ENCODE measurements around the gene ACACB. TPM values are rescaled to one million over a fixed set of nuclear protein-coding genes. Genes with fewer than 3 reads are reported as not detected.
A peak's percentile ranks its signal among the peaks of the same experiment; 100 is the strongest.

ACACB gene
- total RNA-seq, 4 donors from 2014 or later, result 5.9 to 48.4 (median 27.3) TPM

- WGBS, 2 donors, result 58 to 88% methylated on average over 4 to 5 of the region's 6 CpGs
- Histone ChIP-seq H3K36me3 (no peaks in the 10 kb centered on the region), H3K4me3 (no peak overlapping the region), H3K4me1 (peaks cover 16 to 24% (median 18%) of the 10 kb centered on the region in 3 donors), H3K27me3 (peaks cover 7 to 89% (median 18%) of the 10 kb centered on the region in 4 donors), H3K27ac (no peak overlapping the region), H3K9me3 (no peaks in the 10 kb centered on the region)
- no peak for DNase-seq
- no peak for TF ChIP-seq POLR2A (IDR thresholded peaks at IDR 0.05)
- TF ChIP-seq CTCF (IDR thresholded peaks at IDR 0.05), result no peak
- intact Hi-C loops (cut with DNase I), result no loop called here
Measured at GRCh38 chr12:109305547-109305946, 189.2 kb downstream of the ACACB start.

GRCh38 chr12:109307051-109307450, 190.7 kb downstream of the ACACB start:
- no peak overlapping the region for H3K4me3 ChIP-seq
- TF ChIP-seq POLR2A (IDR thresholded peaks at IDR 0.05), result no peak
- TF ChIP-seq CTCF (IDR thresholded peaks at IDR 0.05), result no peak
- no peaks in the 10 kb centered on the region for H3K9me3 ChIP-seq
- no peak for DNase-seq
- WGBS, 2 donors, result 74% methylated on average over 8 of the region's 9 CpGs; no CpG with 5 or more reads in 1 of the 2 donors
- intact Hi-C loops (cut with DNase I), result no loop called here
- no peaks in the 10 kb centered on the region for H3K36me3 ChIP-seq
- peaks cover 7 to 95% (median 19%) of the 10 kb centered on the region in 4 donors for H3K27me3 ChIP-seq
- no peak overlapping the region for H3K27ac ChIP-seq
- peaks cover 16 to 39% (median 18%) of the 10 kb centered on the region in 3 donors for H3K4me1 ChIP-seq

- intact Hi-C loops (cut with DNase I), result no loop called here
- H3K36me3 ChIP-seq, result no peaks in the 10 kb centered on the region
- H3K27me3 ChIP-seq, result peaks cover 7 to 97% (median 19%) of the 10 kb centered on the region in 4 donors
- DNase-seq, result no peak
- TF ChIP-seq CTCF (IDR thresholded peaks at IDR 0.05) (no peak), POLR2A (IDR thresholded peaks at IDR 0.05) (no peak)
- peaks cover 16 to 39% (median 18%) of the 10 kb centered on the region in 3 donors for H3K4me1 ChIP-seq
- no peak within 1 kb of the TSS for H3K27ac ChIP-seq
- no peaks in the 10 kb centered on the region for H3K9me3 ChIP-seq
- WGBS, 2 donors, result 37 to 42% methylated on average over 8 of the region's 43 CpGs
- H3K4me3 ChIP-seq, result peak within 1 kb of the TSS; percentile 22 to 67 (median 42)
Measured at GRCh38 chr12:109308534-109309380, 192.4 kb downstream of the ACACB start, which contains the start of gene FOXN4. Gene FOXN4 (minus strand): TSS chr12:109309284. CDS start chr12:109308321, 963 bp downstream.

GRCh38 chr12:109309381-109310246, 193.2 kb downstream of the ACACB start:
- TF ChIP-seq CTCF (IDR thresholded peaks at IDR 0.05), result no peak
- no peak for TF ChIP-seq POLR2A (IDR thresholded peaks at IDR 0.05)

More at GRCh38 chr12:109309381-109310246, 193.2 kb downstream of the ACACB start:
- peaks cover 7 to 98% (median 19%) of the 10 kb centered on the region in 4 donors for H3K27me3 ChIP-seq
- no peaks in the 10 kb centered on the region for H3K9me3 ChIP-seq
- 2 to 9% methylated on average over 4 to 12 of the region's 99 CpGs for WGBS, 2 donors
- DNase-seq, result no peak
- intact Hi-C loops (cut with DNase I), result no loop called here
- H3K27ac ChIP-seq, result no peak overlapping the region
- peaks cover 16 to 39% (median 18%) of the 10 kb centered on the region in 3 donors for H3K4me1 ChIP-seq
- peak overlapping the region; percentile 22 to 67 (median 42) for H3K4me3 ChIP-seq
- H3K36me3 ChIP-seq, result no peaks in the 10 kb centered on the region

Measured in esophagus squamous epithelium (tissue), 5 donors.